NCI-H2171 treated with DMSO at 0.1 percent for 48 hours (cell line): ENCODE measurements around the gene PYURF.

Experiments
- DNase-seq: peaks from one replicate; lab custom pipeline; 2025; lab: John Stamatoyannopoulos, UW

Gene PYURF

GRCh38 chr4:88511236-88511635 lies 12.3 kb downstream of the PYURF start:
- no peak for DNase-seq

- DNase-seq = no peak
Measured at GRCh38 chr4:88503344-88503743, 20.2 kb downstream of the PYURF start.

- DNase-seq = no peak
Measured at GRCh38 chr4:88497859-88498409, 25.6 kb downstream of the PYURF start.

- DNase-seq = no peak
Measured at GRCh38 chr4:88489100-88489761, 34.3 kb downstream of the PYURF start.

GRCh38 chr4:88481537-88481936 lies 42.0 kb downstream of the PYURF start:
- no peak for DNase-seq

GRCh38 chr4:88478247-88478646 lies 45.3 kb downstream of the PYURF start:
- DNase-seq = no peak

- DNase-seq = no peak
Measured at GRCh38 chr4:88477229-88477860, 46.2 kb downstream of the PYURF start.
